Lower lobe of right lung (tissue), 2 donors: ENCODE results near the gene SHMT2. TPM values are rescaled to one million over a fixed set of nuclear protein-coding genes. Genes with fewer than 3 reads are reported as not detected.

Source experiments
- ATAC-seq, 2 donors: fragments of 200-7000 bp; cut with Tn5 transposase; one replicate each; pipeline ENCODE4 v1.9.1; 2020 to 2022; ENCODE audit warnings: mild to moderate bottlenecking in 2 of 2, moderate library complexity in 2 of 2
- DNase-seq: peaks from one replicate; pipeline ENCODE4 v3.0.0-alpha.2; 2020
- H3K27ac ChIP-seq: fragments of 200-600 bp; one replicate; pipeline ENCODE4 v1.8.0; 2022
- H3K27me3 ChIP-seq: fragments of 200-600 bp; one replicate; pipeline ENCODE4 v1.8.0; 2022; ENCODE audit warnings: low read depth
- H3K36me3 ChIP-seq: fragments of 200-600 bp; one replicate; pipeline ENCODE4 v1.8.0; 2022; ENCODE audit warnings: mild to moderate bottlenecking
- H3K4me1 ChIP-seq: fragments of 200-600 bp; one replicate; pipeline ENCODE4 v1.8.0; 2022
- H3K4me3 ChIP-seq: fragments of 200-600 bp; one replicate; pipeline ENCODE4 v1.8.0; 2022; ENCODE audit warnings: mild to moderate bottlenecking
- H3K9me3 ChIP-seq: fragments of 200-600 bp; one replicate; pipeline ENCODE4 v1.8.0; 2022
- CTCF ChIP-seq: fragments of 200-600 bp; IDR thresholded peaks from one replicate; pipeline ENCODE4 v1.8.0; 2022; ENCODE audit warnings: antibody characterized with exemption, mild to moderate bottlenecking
- intact Hi-C: fragments of 100-400 bp; cut with DNase I; formaldehyde crosslinking; loops from one replicate; pipeline ENCODE4 v1.11.0; 2022
- total RNA-seq: library from RNA; stranded (reverse); fragmentation: NEBNext Ultra II Directional; extraction: Animal tissue kit (Norgen Biotek cat#: 25700); gene quantifications from one replicate; pipeline ENCODE4 v1.2.1, GENCODE V29; 2021
- donor health status: DM: no; HTN: yes; CAD: no; lungs with severe emphysema.

SHMT2 gene
- total RNA-seq, 1 donor from 2014 or later: 66.6 TPM

GRCh38 chr12:57241402-57242310, 12.1 kb downstream of the SHMT2 start:
- H3K9me3 ChIP-seq: no peaks in the 10 kb centered on the region
- intact Hi-C loops: no loop called here
- peaks cover 69% of the 10 kb centered on the region for H3K4me1 ChIP-seq
- H3K4me3 ChIP-seq: no peak overlapping the region
- no peak overlapping the region for H3K27ac ChIP-seq
- TF ChIP-seq CTCF: no peak
- no peaks in the 10 kb centered on the region for H3K36me3 ChIP-seq
- no peak for ATAC-seq
- no peak for DNase-seq
- H3K27me3 ChIP-seq: peaks cover 75% of the 10 kb centered on the region

- TF ChIP-seq CTCF: no peak
- no peak for DNase-seq
- no peaks in the 10 kb centered on the region for H3K36me3 ChIP-seq
- peaks cover 68% of the 10 kb centered on the region for H3K27me3 ChIP-seq
- H3K4me1 ChIP-seq: peaks cover 68% of the 10 kb centered on the region
- H3K27ac ChIP-seq: no peak overlapping the region
- no peak for ATAC-seq
- peak overlapping the region; percentile 36 for H3K4me3 ChIP-seq
- intact Hi-C loops: no loop called here
- H3K9me3 ChIP-seq: no peaks in the 10 kb centered on the region
Measured at GRCh38 chr12:57242329-57242690, 12.8 kb downstream of the SHMT2 start.

- peak in 1 of 2 donors; percentile 20 for ATAC-seq
- Histone ChIP-seq H3K4me1 (peaks cover 63% of the 10 kb centered on the region), H3K4me3 (peak overlapping the region; percentile 36), H3K9me3 (no peaks in the 10 kb centered on the region), H3K27ac (no peak overlapping the region), H3K36me3 (no peaks in the 10 kb centered on the region), H3K27me3 (peaks cover 63% of the 10 kb centered on the region)
- TF ChIP-seq CTCF: peak; percentile 54
- DNase-seq: no peak
- intact Hi-C loops: no loop called here
Measured at GRCh38 chr12:57242691-57243454, 13.4 kb downstream of the SHMT2 start.

- DNase-seq: peak; percentile 88
- H3K4me3 ChIP-seq: peak overlapping the region; percentile 36
- intact Hi-C loops: no loop called here
- peak; percentile 75 for TF ChIP-seq CTCF
- H3K27me3 ChIP-seq: peaks cover 54% of the 10 kb centered on the region
- H3K27ac ChIP-seq: no peak overlapping the region
- H3K36me3 ChIP-seq: no peaks in the 10 kb centered on the region
- peak; percentile 57 to 64 for ATAC-seq
- H3K4me1 ChIP-seq: peaks cover 54% of the 10 kb centered on the region
- no peaks in the 10 kb centered on the region for H3K9me3 ChIP-seq
Measured at GRCh38 chr12:57243521-57244311, 14.2 kb downstream of the SHMT2 start.

- peaks cover 48% of the 10 kb centered on the region for H3K4me1 ChIP-seq
- no peak for TF ChIP-seq CTCF
- peaks cover 49% of the 10 kb centered on the region for H3K27me3 ChIP-seq
Measured at GRCh38 chr12:57244312-57244696, 14.8 kb downstream of the SHMT2 start.

More at GRCh38 chr12:57244312-57244696, 14.8 kb downstream of the SHMT2 start:
- Histone ChIP-seq H3K27ac (no peak overlapping the region), H3K9me3 (no peaks in the 10 kb centered on the region), H3K36me3 (no peaks in the 10 kb centered on the region), H3K4me3 (no peak overlapping the region)
- ATAC-seq (no peak), DNase-seq (no peak)
- intact Hi-C loops: no loop called here
